Upper lobe of left lung (tissue), 6 donors: ENCODE results near the gene GSN. TPM values are rescaled to one million over a fixed set of nuclear protein-coding genes. Genes with fewer than 3 reads are reported as not detected.

Experiments used
- ATAC-seq, 2 donors: fragments of 200-7000 bp; cut with Tn5 transposase; one replicate each; pipeline ENCODE4 v1.9.1; 2022; ENCODE audit warnings: mild to moderate bottlenecking in 2 of 2, moderate library complexity in 2 of 2; ENCODE audit not compliant: low FRiP score in 2 of 2
- DNase-seq, 2 donors: peaks; one replicate each; pipeline ENCODE4 v3.0.0-alpha.2; 2019 to 2020
- H3K27ac ChIP-seq, 4 donors: fragments of 200-600 bp; sonication (generic); one replicate each; pipeline ENCODE4 v1.5.1; 2016 to 2019
- H3K27me3 ChIP-seq, 4 donors: fragments of 200-600 bp; sonication (generic); one replicate each; pipeline ENCODE4 v1.5.1; 2017 to 2019
- H3K36me3 ChIP-seq, 4 donors: fragments of 200-600 bp; sonication (generic); one replicate each; pipeline ENCODE4 v1.5.1; 2016 to 2019
- H3K4me1 ChIP-seq, 4 donors: fragments of 200-600 bp; sonication (generic); one replicate each; pipeline ENCODE4 v1.5.1; 2018 to 2019
- H3K4me3 ChIP-seq, 4 donors: fragments of 200-600 bp; sonication (generic); one replicate each; pipeline ENCODE4 v1.5.1; 2017 to 2019; ENCODE audit warnings: mild to moderate bottlenecking in 2 of 4, moderate library complexity in 1 of 4
- H3K9me3 ChIP-seq, 4 donors: fragments of 200-600 bp; sonication (generic); one replicate each; pipeline ENCODE4 v1.5.1; 2018 to 2019
- CTCF ChIP-seq, 6 experiments: fragments of 450-650 bp in 4 of 6; fragments of 200-600 bp in 2 of 6; sonication (generic) in 2 of 6; IDR thresholded peaks; one replicate each; pipeline ENCODE4 v1.5.1; 2016 to 2019; ENCODE audit warnings: antibody characterized with exemption in 6 of 6
- EP300 ChIP-seq, 4 donors: sonication (generic); formaldehyde crosslinking; IDR thresholded peaks; one replicate each; pipeline ENCODE4 v1.5.1; 2017; ENCODE audit warnings: antibody characterized with exemption in 4 of 4, control low read depth in 2 of 4
- POLR2A ChIP-seq, 4 donors: fragments of 450-650 bp; IDR thresholded peaks; one replicate each; pipeline ENCODE4 v1.5.1; 2016 to 2017; ENCODE audit warnings: antibody characterized with exemption in 4 of 4, mild to moderate bottlenecking in 2 of 4
- POLR2AphosphoS5 ChIP-seq, 2 donors: sonication (generic); formaldehyde crosslinking; IDR thresholded peaks; one replicate each; pipeline ENCODE4 v1.5.1; 2017; ENCODE audit warnings: antibody characterized with exemption in 2 of 2
- WGBS, 2 donors: methylation state at CpG; one replicate each; pipeline ENCODE4 v1.1.5; 2017 to 2018; 5-methylcytosine and 5-hydroxymethylcytosine counted together
- total RNA-seq, 6 donors: library from RNA; depleted of rRNA in 4 of 6; stranded (reverse); fragments of >200 nt in 4 of 6; gene quantifications; one replicate each; pipeline versions ENCODE4 v1.1.0 to v1.2.1, GENCODE V29; 2016 to 2021
- donor health status: DM: no; HTN: no; CAD: no; lungs with moderate emphysema.
- donor health status: DM: no; HTN: yes; CAD: no; lungs with severe emphysema.

GSN gene
- total RNA-seq, 6 donors from 2014 or later = 217 to 935 (median 648) TPM

GRCh38 chr9:121273064-121273775, 5.3 kb downstream of the GSN start:
- no peaks in the 10 kb centered on the region for H3K9me3 ChIP-seq
- no peak for ATAC-seq
- WGBS, 2 donors = 75 to 77% methylated on average over 4 of the region's 4 CpGs
- TF ChIP-seq POLR2AphosphoS5 (IDR thresholded peaks at IDR 0.05) = no peak
- no peak for TF ChIP-seq EP300 (IDR thresholded peaks at IDR 0.05)
- no peak for TF ChIP-seq POLR2A (IDR thresholded peaks at IDR 0.05)
- TF ChIP-seq CTCF (IDR thresholded peaks at IDR 0.05) = no peak
- H3K27ac ChIP-seq = peak overlapping the region in 2 of 4 donors; percentile 78 to 91
- H3K4me3 ChIP-seq = no peak overlapping the region
- H3K4me1 ChIP-seq = peaks cover 37 to 57% (median 48%) of the 10 kb centered on the region in 4 donors
- DNase-seq = no peak
- H3K36me3 ChIP-seq = no peaks in the 10 kb centered on the region
- no peaks in the 10 kb centered on the region for H3K27me3 ChIP-seq

- peaks cover 44 to 58% (median 52%) of the 10 kb centered on the region in 4 donors for H3K4me1 ChIP-seq
- DNase-seq = no peak
Observed at GRCh38 chr9:121274851-121275250, 6.9 kb downstream of the GSN start.

GRCh38 chr9:121275781-121276658, 8.1 kb downstream of the GSN start:
- Histone ChIP-seq H3K4me3 (no peak overlapping the region), H3K27me3 (no peaks in the 10 kb centered on the region), H3K36me3 (no peaks in the 10 kb centered on the region), H3K9me3 (no peaks in the 10 kb centered on the region), H3K27ac (peak overlapping the region in 2 of 4 donors; percentile 44 to 73), H3K4me1 (peaks cover 46 to 58% (median 53%) of the 10 kb centered on the region in 4 donors)
- no peak for DNase-seq
- TF ChIP-seq POLR2AphosphoS5 (IDR thresholded peaks at IDR 0.05) = no peak
- no peak for TF ChIP-seq EP300 (IDR thresholded peaks at IDR 0.05)
- TF ChIP-seq POLR2A (IDR thresholded peaks at IDR 0.05) = no peak
- TF ChIP-seq CTCF (IDR thresholded peaks at IDR 0.05) = no peak
- 81 to 84% methylated on average over 7 to 8 of the region's 8 CpGs for WGBS, 2 donors
- no peak for ATAC-seq

More at GRCh38 chr9:121274851-121275250, 6.9 kb downstream of the GSN start:
- Histone ChIP-seq H3K27ac (peak overlapping the region in 1 of 4 donors; percentile 1), H3K9me3 (no peaks in the 10 kb centered on the region), H3K36me3 (no peaks in the 10 kb centered on the region), H3K4me3 (no peak overlapping the region), H3K27me3 (no peaks in the 10 kb centered on the region)
- ATAC-seq = no peak
- no peak for TF ChIP-seq CTCF (IDR thresholded peaks at IDR 0.05)
- TF ChIP-seq POLR2AphosphoS5 (IDR thresholded peaks at IDR 0.05) = no peak
- no peak for TF ChIP-seq EP300 (IDR thresholded peaks at IDR 0.05)
- TF ChIP-seq POLR2A (IDR thresholded peaks at IDR 0.05) = no peak
- 74 to 87% methylated on average over 4 of the region's 4 CpGs for WGBS, 2 donors

GRCh38 chr9:121277026-121277425, 9.1 kb downstream of the GSN start:
- peaks cover 48 to 59% (median 55%) of the 10 kb centered on the region in 4 donors for H3K4me1 ChIP-seq
- no peaks in the 10 kb centered on the region for H3K9me3 ChIP-seq
- peak overlapping the region in 3 of 4 donors; percentile 19 to 73 (median 44) for H3K27ac ChIP-seq
- DNase-seq = no peak
- H3K36me3 ChIP-seq = no peaks in the 10 kb centered on the region
- no peak for TF ChIP-seq POLR2AphosphoS5 (IDR thresholded peaks at IDR 0.05)
- no peak for TF ChIP-seq POLR2A (IDR thresholded peaks at IDR 0.05)
- no peak overlapping the region for H3K4me3 ChIP-seq
- no peaks in the 10 kb centered on the region for H3K27me3 ChIP-seq
- WGBS, 2 donors = 88 to 100% methylated on average over 1 of the region's 1 CpG
- ATAC-seq = no peak
